NCI-H510A treated with DMSO at 0.1 percent for 48 hours (cell line): ENCODE data around the gene SSH2.

Source experiments
- DNase-seq: peaks from one replicate; lab custom pipeline; 2025; lab: John Stamatoyannopoulos, UW

Gene SSH2

GRCh38 chr17:29839656-29840055 lies 90.4 kb downstream of the SSH2 start:
- no peak for DNase-seq

GRCh38 chr17:29838961-29839360 lies 91.1 kb downstream of the SSH2 start:
- no peak for DNase-seq

DNA sequence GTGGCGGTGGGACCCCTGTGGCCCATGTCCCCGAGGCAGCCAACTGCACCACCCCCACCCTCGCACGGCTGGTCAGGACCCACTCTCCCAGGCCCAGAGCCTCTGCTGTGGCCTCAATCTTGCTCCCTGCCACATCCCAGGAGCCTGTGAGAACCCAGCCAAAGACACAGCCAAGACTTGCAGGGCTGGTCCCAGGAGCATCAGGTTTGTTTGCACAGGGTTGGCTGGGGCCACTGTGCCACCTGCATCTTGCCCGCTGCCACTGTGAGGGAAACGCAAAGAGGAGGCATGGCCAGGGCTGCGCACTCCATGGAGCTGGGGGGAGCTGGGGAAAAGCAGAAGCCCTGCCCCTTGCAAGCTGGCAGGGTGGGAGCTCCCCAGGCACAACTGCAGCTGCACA lies 92.5 kb downstream of the SSH2 start:
- no peak for DNase-seq

DNA sequence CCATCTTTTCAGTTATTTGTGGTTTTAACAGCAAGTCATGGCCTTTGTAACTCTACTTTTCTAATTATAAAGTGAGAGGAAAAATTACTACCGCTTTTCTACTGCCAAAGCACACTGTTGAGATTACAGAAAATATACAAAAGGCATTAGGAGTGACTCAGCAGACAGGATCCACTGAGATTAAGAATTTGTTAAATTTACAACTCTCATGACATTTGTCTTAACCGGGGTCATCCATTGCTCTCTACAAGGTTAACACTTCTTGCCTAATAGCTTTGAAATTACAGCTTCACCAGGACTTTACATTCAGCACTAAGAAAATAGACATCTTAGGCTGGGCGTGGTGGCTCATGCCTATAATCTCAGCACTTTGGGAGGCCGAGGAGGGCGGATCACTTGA lies 93.4 kb downstream of the SSH2 start:
- DNase-seq: no peak

GRCh38 chr17:29835435-29836351 lies 94.3 kb downstream of the SSH2 start:
- DNase-seq: no peak

- DNase-seq: no peak
Observed at GRCh38 chr17:29833801-29834200, 96.2 kb downstream of the SSH2 start.

GRCh38 chr17:29828676-29829284 lies 101.2 kb downstream of the SSH2 start:
- DNase-seq: no peak

GRCh38 chr17:29827179-29827578 lies 102.8 kb downstream of the SSH2 start:
- no peak for DNase-seq

- peak; percentile 19 for DNase-seq
Observed at GRCh38 chr17:29826114-29826692, 103.8 kb downstream of the SSH2 start.

- no peak for DNase-seq
Observed at GRCh38 chr17:29825604-29826003, 104.4 kb downstream of the SSH2 start.

- no peak for DNase-seq
Observed at GRCh38 chr17:29821897-29822296, 108.1 kb downstream of the SSH2 start.

DNA sequence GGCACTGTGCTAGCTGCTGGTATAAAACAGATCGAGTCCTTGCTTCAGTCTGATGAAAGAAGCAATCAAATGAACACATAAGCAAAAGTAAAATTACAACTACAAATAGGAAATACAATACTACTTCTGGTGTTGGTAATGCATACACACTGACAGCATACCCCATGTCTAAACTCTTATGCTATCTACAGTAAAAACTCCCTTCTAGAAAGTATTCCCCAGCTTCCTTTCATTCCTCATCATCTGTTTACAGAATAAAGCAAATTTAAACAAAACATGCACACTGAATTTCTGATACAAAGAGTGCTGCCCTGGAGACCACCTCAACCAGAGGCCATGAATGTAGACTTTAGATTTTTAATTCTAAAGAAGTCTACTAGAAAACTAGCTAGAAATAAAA lies 109.6 kb downstream of the SSH2 start:
- DNase-seq: no peak

GRCh38 chr17:29807520-29808361 lies 122.3 kb downstream of the SSH2 start:
- DNase-seq: peak; percentile 48

GRCh38 chr17:29802246-29802645 lies 127.8 kb downstream of the SSH2 start:
- DNase-seq: no peak

- no peak for DNase-seq
Observed at GRCh38 chr17:29800457-29800856, 129.6 kb downstream of the SSH2 start.

DNA sequence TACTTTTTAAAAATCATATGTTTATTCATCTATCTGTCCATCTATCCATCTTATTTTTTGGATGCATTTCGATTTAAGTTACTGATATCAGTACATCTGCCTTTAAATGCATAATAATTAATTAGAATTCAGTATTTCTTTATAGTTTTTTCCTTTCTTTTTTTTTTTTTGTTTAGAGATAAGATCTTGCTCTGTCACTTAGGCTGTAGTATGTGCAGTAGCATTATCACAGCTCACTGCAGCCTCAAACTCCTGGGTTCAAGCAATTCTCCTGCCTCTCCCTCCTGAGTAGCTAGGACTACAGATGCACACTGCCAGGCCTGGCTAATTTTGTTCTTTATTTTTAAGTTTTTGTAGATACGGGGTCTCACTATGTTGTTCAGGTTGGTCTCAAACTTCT lies 133.4 kb downstream of the SSH2 start:
- DNase-seq: no peak

- no peak for DNase-seq
Observed at GRCh38 chr17:29793501-29793900, 136.5 kb downstream of the SSH2 start.

- DNase-seq: no peak
Observed at GRCh38 chr17:29791336-29792080, 138.5 kb downstream of the SSH2 start.

DNA sequence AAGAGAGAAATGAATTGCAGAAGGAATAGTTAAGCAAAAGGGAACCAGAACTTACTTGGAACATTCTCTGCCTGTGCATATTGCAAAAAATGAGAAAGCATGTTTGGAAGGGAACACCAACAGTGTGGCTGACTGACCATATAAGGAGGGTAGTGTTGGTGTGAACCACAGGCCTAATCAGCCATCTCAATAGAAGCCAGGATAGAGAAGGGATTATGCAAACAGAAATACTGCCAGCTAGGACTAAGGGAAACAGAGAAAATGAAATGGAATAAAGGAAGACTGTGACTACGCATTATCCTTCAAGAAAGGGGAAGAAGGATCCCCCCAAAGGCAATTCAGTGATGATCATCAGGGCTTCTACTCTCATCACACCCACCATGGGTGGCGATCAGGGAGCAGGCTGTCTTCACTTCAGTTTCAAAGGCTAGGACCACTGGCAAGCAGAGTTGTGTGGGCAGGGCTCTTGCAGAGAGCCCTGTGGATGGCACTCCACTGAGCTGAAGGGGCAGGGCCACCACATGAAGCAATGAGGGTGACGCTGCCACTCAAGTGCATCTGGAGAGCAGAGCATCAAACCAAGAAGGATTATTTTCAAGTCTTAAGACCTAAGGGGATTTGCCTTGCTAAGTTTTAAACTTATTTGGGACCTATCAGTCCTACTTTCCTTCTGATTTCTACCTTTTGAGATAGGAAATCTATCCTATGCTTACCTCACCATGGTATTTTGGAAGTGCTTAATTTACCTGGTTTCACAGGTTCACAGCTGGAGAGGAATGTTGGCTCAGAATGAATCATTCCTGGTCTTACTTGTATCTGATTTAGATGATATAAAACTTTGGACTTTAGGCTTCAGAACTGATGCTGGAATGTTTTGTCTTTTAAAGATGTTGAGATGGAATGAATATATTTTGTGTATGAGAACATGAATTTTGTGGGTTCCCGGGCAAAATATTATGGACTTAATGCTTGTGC lies 140.5 kb downstream of the SSH2 start:
- no peak for DNase-seq

GRCh38 chr17:29787995-29788394 lies 142.0 kb downstream of the SSH2 start:
- DNase-seq: no peak
